Gastroesophageal sphincter (tissue), 4 donors: ENCODE data around the gene WARS2. TPM values are rescaled to one million over a fixed set of nuclear protein-coding genes. Genes with fewer than 3 reads are reported as not detected.

Source experiments
- ATAC-seq: fragments of 150-250 bp; one replicate; pipeline ENCODE4 v1.9.1; 2016; ENCODE audit warnings: mild to moderate bottlenecking, moderate library complexity
- H3K27ac ChIP-seq, 4 donors: fragments of 200-600 bp; sonication (generic) in 3 of 4; 1 replicate in 3 of 4; 2 replicates in 1 of 4; pipeline ENCODE4 v1.5.1; 2016 to 2019
- H3K27me3 ChIP-seq: fragments of 200-600 bp; sonication (generic); one replicate; pipeline ENCODE4 v1.5.1; 2019
- H3K36me3 ChIP-seq, 2 donors: fragments of 200-600 bp; sonication (generic); one replicate each; pipeline ENCODE4 v1.5.1; 2019; ENCODE audit warnings: control low read depth in 1 of 2
- H3K4me1 ChIP-seq, 3 donors: fragments of 200-600 bp; sonication (generic); 1 replicate in 2 of 3; 2 replicates in 1 of 3; pipeline ENCODE4 v1.5.1; 2016 to 2019; ENCODE audit warnings: control low read depth in 2 of 3
- H3K4me3 ChIP-seq, 2 donors: fragments of 200-600 bp; sonication (generic); one replicate each; pipeline ENCODE4 v1.5.1; 2019; ENCODE audit warnings: mild to moderate bottlenecking in 1 of 2, moderate library complexity in 1 of 2
- H3K9me3 ChIP-seq, 3 donors: fragments of 200-600 bp; sonication (generic); one replicate each; pipeline ENCODE4 v1.5.1; 2017 to 2019; ENCODE audit warnings: control low read depth in 2 of 3
- CTCF ChIP-seq, 4 experiments: fragments of 200-600 bp in 2 of 4; fragments of 450-650 bp in 2 of 4; sonication (generic) in 1 of 4; IDR thresholded peaks; one replicate each; pipeline ENCODE4 v1.5.1; 2017 to 2019; ENCODE audit warnings: antibody characterized with exemption in 4 of 4, mild to moderate bottlenecking in 2 of 4, moderate library complexity in 2 of 4
- EP300 ChIP-seq: sonication (generic); formaldehyde crosslinking; IDR thresholded peaks from one replicate; pipeline ENCODE4 v1.6.1; 2017; ENCODE audit warnings: antibody characterized with exemption, mild to moderate bottlenecking
- POLR2A ChIP-seq, 2 donors: fragments of 450-650 bp; IDR thresholded peaks; one replicate each; pipeline ENCODE4 v1.6.1; 2017; ENCODE audit warnings: antibody characterized with exemption in 2 of 2, mild to moderate bottlenecking in 2 of 2, moderate library complexity in 1 of 2
- POLR2AphosphoS5 ChIP-seq: sonication (generic); formaldehyde crosslinking; IDR thresholded peaks from one replicate; pipeline ENCODE4 v1.6.1; 2017; ENCODE audit warnings: antibody characterized with exemption
- WGBS, 2 donors: methylation state at CpG; one replicate each; pipeline ENCODE4 v1.1.5; 2018; ENCODE audit warnings: low coverage in 1 of 2; 5-methylcytosine and 5-hydroxymethylcytosine counted together
- total RNA-seq, 4 donors: library from RNA; depleted of rRNA; stranded (reverse); fragments of >200 nt; gene quantifications; one replicate each; pipeline ENCODE4 v1.1.0, GENCODE V29; 2016

The WARS2 gene
- total RNA-seq, 4 donors from 2014 or later: 9.2 to 12.8 (median 11.7) TPM

GRCh38 chr1:119011116-119011515, 129.3 kb downstream of the WARS2 start:
- ATAC-seq: no peak
- H3K27ac ChIP-seq: no peak overlapping the region
- H3K4me3 ChIP-seq: no peak overlapping the region
- WGBS, 2 donors: 94 to 100% methylated on average over 2 of the region's 2 CpGs
- no peaks in the 10 kb centered on the region for H3K36me3 ChIP-seq
- H3K4me1 ChIP-seq: peaks cover 0 to 32% (median 12%) of the 10 kb centered on the region in 3 donors
- no peaks in the 10 kb centered on the region for H3K9me3 ChIP-seq
- no peak for TF ChIP-seq EP300
- no peak for TF ChIP-seq POLR2A (IDR thresholded peaks at IDR 0.05)
- TF ChIP-seq CTCF (IDR thresholded peaks at IDR 0.05): no peak
- peaks cover 33% of the 10 kb centered on the region for H3K27me3 ChIP-seq

- no peaks in the 10 kb centered on the region for H3K9me3 ChIP-seq
- 17 to 63% methylated on average over 1 of the region's 1 CpG for WGBS, 2 donors
- H3K27ac ChIP-seq: no peak overlapping the region
- H3K4me1 ChIP-seq: peaks cover 0 to 34% (median 12%) of the 10 kb centered on the region in 3 donors
- no peaks in the 10 kb centered on the region for H3K36me3 ChIP-seq
- no peak for ATAC-seq
- no peak for TF ChIP-seq POLR2A (IDR thresholded peaks at IDR 0.05)
- TF ChIP-seq EP300: no peak
- no peak for TF ChIP-seq CTCF (IDR thresholded peaks at IDR 0.05)
- TF ChIP-seq POLR2AphosphoS5: no peak
- peaks cover 42% of the 10 kb centered on the region for H3K27me3 ChIP-seq
- H3K4me3 ChIP-seq: no peak overlapping the region
These were observed 130.3 kb downstream of the WARS2 start for GRCh38 chr1:119010201-119010600.

GRCh38 chr1:119009312-119009655, 131.2 kb downstream of the WARS2 start:
- no peaks in the 10 kb centered on the region for H3K36me3 ChIP-seq
- WGBS, 2 donors: 9 to 31% methylated on average over 2 of the region's 2 CpGs
- peaks cover 51% of the 10 kb centered on the region for H3K27me3 ChIP-seq
- no peak overlapping the region for H3K4me3 ChIP-seq
- ATAC-seq: no peak
- no peak overlapping the region for H3K27ac ChIP-seq
- no peaks in the 10 kb centered on the region for H3K9me3 ChIP-seq
- H3K4me1 ChIP-seq: peaks cover 0 to 34% (median 12%) of the 10 kb centered on the region in 3 donors
- no peak for TF ChIP-seq EP300

GRCh38 chr1:119008483-119009311, 131.8 kb downstream of the WARS2 start:
- H3K9me3 ChIP-seq: no peaks in the 10 kb centered on the region
- peaks cover 57% of the 10 kb centered on the region for H3K27me3 ChIP-seq
- H3K4me1 ChIP-seq: peaks cover 0 to 34% (median 12%) of the 10 kb centered on the region in 3 donors
- peak; percentile 53 for ATAC-seq
- TF ChIP-seq CTCF (IDR thresholded peaks at IDR 0.05) (peak in 3 of 4 experiments; percentile 67 to 74 (median 70)), POLR2A (IDR thresholded peaks at IDR 0.05) (no peak)
- peak overlapping the region in 1 of 2 donors; percentile 41 for H3K4me3 ChIP-seq
- WGBS, 2 donors: 6 to 8% methylated on average over 7 to 11 of the region's 22 CpGs
- H3K27ac ChIP-seq: no peak overlapping the region
- H3K36me3 ChIP-seq: no peaks in the 10 kb centered on the region

GRCh38 chr1:119007670-119008482, 132.6 kb downstream of the WARS2 start:
- Histone ChIP-seq H3K9me3 (no peaks in the 10 kb centered on the region), H3K36me3 (no peaks in the 10 kb centered on the region), H3K4me1 (peaks cover 0 to 34% (median 12%) of the 10 kb centered on the region in 3 donors), H3K27ac (no peak overlapping the region), H3K27me3 (peaks cover 65% of the 10 kb centered on the region), H3K4me3 (peak overlapping the region in 1 of 2 donors; percentile 41)
- peak; percentile 34 for ATAC-seq
- WGBS, 2 donors: 0 to 20% methylated on average over 2 to 4 of the region's 61 CpGs
- TF ChIP-seq EP300 (no peak), POLR2AphosphoS5 (no peak), POLR2A (IDR thresholded peaks at IDR 0.05) (no peak), CTCF (IDR thresholded peaks at IDR 0.05) (no peak)
